HG03520 (cell line): Measurements from ENCODE around the gene TRAPPC4.
"Not testable (repeated sequence)": the region's sequence is repeated elsewhere in the genome, so short reads cannot be mapped to it uniquely, and the experiment has no call there.

Experiments used
- ATAC-seq: cut with Tn5 transposase; IDR thresholded peaks from one replicate; pipeline ENCODE4 v1.9.1; 2021; ENCODE audit warnings: mild to moderate bottlenecking, moderate library complexity; ENCODE audit not compliant: unreplicated experiment

TRAPPC4 gene

GRCh38 chr11:119018074-119018938, at the start of gene TRAPPC4, which contains the start of gene RPS25:
Gene TRAPPC4 (plus strand): TSS chr11:119018766. CDS start chr11:119018796, 30 bp downstream.
Gene RPS25 (minus strand): TSS chr11:119018343. CDS start chr11:119018284, 59 bp downstream.
- peak; percentile 84 for ATAC-seq

GRCh38 chr11:118969508-118969907, 49.1 kb upstream of the TRAPPC4 start:
- not testable (repeated sequence) for ATAC-seq

GRCh38 chr11:118971646-118972045, 46.9 kb upstream of the TRAPPC4 start, which contains the start of gene FOXR1:
Gene FOXR1 (plus strand): TSS chr11:118971761. CDS start chr11:118971932, 171 bp downstream.
- no peak for ATAC-seq

GRCh38 chr11:118973985-118974384, 44.6 kb upstream of the TRAPPC4 start:
- ATAC-seq, result no peak

- no peak for ATAC-seq
Observed at GRCh38 chr11:118975771-118976709, 42.5 kb upstream of the TRAPPC4 start.

- ATAC-seq, result no peak
Observed at GRCh38 chr11:118979434-118979833, 39.1 kb upstream of the TRAPPC4 start.

GRCh38 chr11:118980191-118980881, 38.2 kb upstream of the TRAPPC4 start:
- ATAC-seq, result no peak

- ATAC-seq, result not testable (repeated sequence)
Observed at GRCh38 chr11:118984337-118984736, 34.2 kb upstream of the TRAPPC4 start.

- ATAC-seq, result no peak
Observed at GRCh38 chr11:118984825-118985224, 33.7 kb upstream of the TRAPPC4 start.

GRCh38 chr11:118988280-118988679, 30.3 kb upstream of the TRAPPC4 start:
- no peak for ATAC-seq

- not testable (repeated sequence) for ATAC-seq
Observed at GRCh38 chr11:118991486-118992038, 27.0 kb upstream of the TRAPPC4 start.

- no peak for ATAC-seq
Observed at GRCh38 chr11:118996926-118997626, 21.5 kb upstream of the TRAPPC4 start.

GRCh38 chr11:118997627-118998387, 20.8 kb upstream of the TRAPPC4 start, which contains the start of gene CENATAC:
Gene CENATAC (plus strand): TSS chr11:118998138. CDS start chr11:118998198, 60 bp downstream.
- peak; percentile 88 for ATAC-seq

GRCh38 chr11:118998388-118998717, 20.2 kb upstream of the TRAPPC4 start:
- ATAC-seq, result no peak

GRCh38 chr11:118998822-118999221, 19.7 kb upstream of the TRAPPC4 start:
- no peak for ATAC-seq

GRCh38 chr11:119000906-119001305, 17.7 kb upstream of the TRAPPC4 start:
- no peak for ATAC-seq

- ATAC-seq, result no peak
Observed at GRCh38 chr11:119006656-119007055, 11.9 kb upstream of the TRAPPC4 start.

- no peak for ATAC-seq
Observed at GRCh38 chr11:119011476-119012053, 7.0 kb upstream of the TRAPPC4 start.
